HCT116 (cell line): Measurements from ENCODE around the gene PFKFB2.

Experiments used
- CTCF ChIP-seq, 3 experiments: fragments of 200-600 bp in 1 of 3; sonication (generic) in 1 of 3; IDR thresholded peaks in 2 of 3; conservative IDR thresholded peaks in 1 of 3; 2 replicates each; pipeline ENCODE4 v1.5.1; 2012 to 2017; ENCODE audit warnings: low read depth in 2 of 3, low read length in 2 of 3, antibody characterized with exemption in 1 of 3, borderline replicate concordance in 1 of 3, control low read depth in 1 of 3, mild to moderate bottlenecking in 1 of 3, mixed read lengths in 1 of 3, mixed run types in 1 of 3, moderate library complexity in 1 of 3; ENCODE audit not compliant: insufficient read depth in 1 of 3
- EZH2 ChIP-seq: fragments of 200-600 bp; sonication (generic); IDR thresholded peaks from 2 replicates; pipeline ENCODE4 v1.6.1; 2017; ENCODE audit warnings: antibody characterized with exemption, mixed run types
- POLR2A ChIP-seq: IDR thresholded peaks from 2 replicates; pipeline ENCODE4 v1.7.0; 2011; ENCODE audit warnings: borderline replicate concordance; ENCODE audit not compliant: insufficient read depth, insufficient read length; ENCODE audit errors: extremely low read depth
- POLR2AphosphoS5 ChIP-seq: IDR thresholded peaks from 2 replicates; pipeline ENCODE4 v1.6.1; 2011; ENCODE audit warnings: mild to moderate bottlenecking, low read depth, low read length, moderate library complexity
- RAD21 ChIP-seq: IDR thresholded peaks from 2 replicates; pipeline ENCODE4 v1.6.1; 2012; ENCODE audit warnings: low read depth, mild to moderate bottlenecking
- SIN3A ChIP-seq: IDR thresholded peaks from 2 replicates; pipeline ENCODE4 v1.6.1; 2012; ENCODE audit warnings: low read depth
- SP1 ChIP-seq: IDR thresholded peaks from 2 replicates; pipeline ENCODE4 v1.6.1; 2012; ENCODE audit warnings: low read depth
- YY1 ChIP-seq: IDR thresholded peaks from 2 replicates; pipeline ENCODE4 v1.6.1; 2011; ENCODE audit warnings: low read length, low read depth, moderate library complexity, mild to moderate bottlenecking; ENCODE audit not compliant: insufficient replicate concordance; ENCODE audit errors: extremely low read depth
- ZNF274 ChIP-seq: fragments of 200-500 bp; sonication (Bioruptor generic); IDR thresholded peaks from 2 replicates; pipeline ENCODE4 v1.6.1; 2014; ENCODE audit warnings: mild to moderate bottlenecking, low read depth, low read length, inconsistent platforms

GRCh38 chr1:207078578-207079132, 25.6 kb downstream of the PFKFB2 start:
- TF ChIP-seq CTCF (IDR thresholded peaks at IDR 0.05 in 2 of 3, conservative IDR thresholded peaks at IDR 0.05 in 1 of 3; ENCODE audit: borderline replicate concordance in 1 of 3, insufficient read depth in 1 of 3, low read depth in 2 of 3, low read length in 2 of 3): no peak
- no peak for TF ChIP-seq ZNF274
- no peak for TF ChIP-seq RAD21
- TF ChIP-seq POLR2A: no peak
- no peak for TF ChIP-seq SIN3A
- no peak for TF ChIP-seq POLR2AphosphoS5
- no peak for TF ChIP-seq SP1
- no peak for TF ChIP-seq YY1
- no peak for TF ChIP-seq EZH2
